Liver (tissue), 3 donors: ENCODE measurements around the gene CNTNAP3.
"Not testable (repeated sequence)": the region's sequence is repeated elsewhere in the genome, so short reads cannot be mapped to it uniquely, and the experiment has no call there.

Source experiments
- EGR1 ChIP-seq, 2 donors: IDR thresholded peaks; 2 replicates each; pipeline ENCODE4 v1.6.1; 2016 to 2018; ENCODE audit warnings: antibody characterized with exemption in 2 of 2, low read depth in 2 of 2
- FOXA1 ChIP-seq: IDR thresholded peaks from 2 replicates; pipeline ENCODE4 v1.6.1; 2016; ENCODE audit warnings: antibody characterized with exemption
- GABPA ChIP-seq, 2 donors: IDR thresholded peaks in 1 of 2; conservative IDR thresholded peaks in 1 of 2; 2 replicates each; pipeline ENCODE4 v1.6.1; 2016; ENCODE audit warnings: antibody characterized with exemption in 2 of 2, mild to moderate bottlenecking in 1 of 2, moderate library complexity in 1 of 2
- JUND ChIP-seq, 2 donors: IDR thresholded peaks; 2 replicates each; pipeline ENCODE4 v1.6.1; 2016; ENCODE audit warnings: antibody characterized with exemption in 2 of 2
- RAD21 ChIP-seq, 2 donors: IDR thresholded peaks; 2 replicates each; pipeline ENCODE4 v1.6.1; 2016; ENCODE audit warnings: antibody characterized with exemption in 2 of 2, mild to moderate bottlenecking in 2 of 2
- RXRA ChIP-seq, 2 donors: IDR thresholded peaks; 2 replicates each; pipeline ENCODE4 v1.6.1; 2017 to 2018; ENCODE audit warnings: antibody characterized with exemption in 2 of 2, mild to moderate bottlenecking in 1 of 2
- SP1 ChIP-seq: IDR thresholded peaks from 2 replicates; pipeline ENCODE4 v1.6.1; 2018; ENCODE audit warnings: antibody characterized with exemption, mild to moderate bottlenecking
- YY1 ChIP-seq: IDR thresholded peaks from 2 replicates; pipeline ENCODE4 v1.6.1; 2016; ENCODE audit warnings: antibody characterized with exemption, mild to moderate bottlenecking
- TF ChIP-seq, protein P1 (sequence below): fragments of 150-350 bp; IDR thresholded peaks from 2 replicates; pipeline ENCODE4 v1.5.1; 2017; ENCODE audit warnings: improper control_type of control experiment, low read depth, low read length; ENCODE audit not compliant: missing input control
- TF ChIP-seq, protein P2 (sequence below): IDR thresholded peaks from 2 replicates; pipeline ENCODE4 v1.6.1; 2016; ENCODE audit warnings: antibody characterized with exemption
- TF ChIP-seq, protein P3 (sequence below): IDR thresholded peaks from 2 replicates; pipeline ENCODE4 v1.6.1; 2016; ENCODE audit warnings: antibody characterized with exemption, mild to moderate bottlenecking
- donor health status: healthy.
- donor health status: healthy.

DNA sequence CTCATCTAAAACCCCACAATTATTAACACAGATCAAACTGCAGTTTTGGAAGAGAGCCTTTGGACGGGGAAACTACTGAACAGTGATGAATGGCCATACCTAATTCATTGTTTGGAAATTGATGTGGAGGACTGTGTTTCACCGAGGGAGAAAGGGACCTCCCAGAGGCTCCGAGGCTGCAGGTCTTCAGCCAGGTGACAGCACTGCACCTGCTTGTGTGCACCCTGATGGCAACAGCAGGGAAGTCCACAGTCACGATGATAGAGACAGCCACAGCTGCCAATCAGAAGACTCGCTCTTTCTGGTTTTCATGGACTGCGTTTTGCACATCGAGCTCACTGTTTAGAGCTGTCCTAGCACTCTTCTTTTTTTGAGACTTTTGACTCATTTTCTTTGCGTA lies 214.4 kb downstream of the CNTNAP3 start:
- not testable (repeated sequence) for TF ChIP-seq YY1; GABPA (IDR thresholded peaks at IDR 0.05 in 1 of 2, conservative IDR thresholded peaks at IDR 0.05 in 1 of 2); SP1; RAD21 (IDR thresholded peaks at IDR 0.05); JUND (IDR thresholded peaks at IDR 0.05); FOXA1; RXRA (IDR thresholded peaks at IDR 0.05); EGR1 (IDR thresholded peaks at IDR 0.05; ENCODE audit: low read depth in 2 of 2)
- TF ChIP-seq, protein P1, sequence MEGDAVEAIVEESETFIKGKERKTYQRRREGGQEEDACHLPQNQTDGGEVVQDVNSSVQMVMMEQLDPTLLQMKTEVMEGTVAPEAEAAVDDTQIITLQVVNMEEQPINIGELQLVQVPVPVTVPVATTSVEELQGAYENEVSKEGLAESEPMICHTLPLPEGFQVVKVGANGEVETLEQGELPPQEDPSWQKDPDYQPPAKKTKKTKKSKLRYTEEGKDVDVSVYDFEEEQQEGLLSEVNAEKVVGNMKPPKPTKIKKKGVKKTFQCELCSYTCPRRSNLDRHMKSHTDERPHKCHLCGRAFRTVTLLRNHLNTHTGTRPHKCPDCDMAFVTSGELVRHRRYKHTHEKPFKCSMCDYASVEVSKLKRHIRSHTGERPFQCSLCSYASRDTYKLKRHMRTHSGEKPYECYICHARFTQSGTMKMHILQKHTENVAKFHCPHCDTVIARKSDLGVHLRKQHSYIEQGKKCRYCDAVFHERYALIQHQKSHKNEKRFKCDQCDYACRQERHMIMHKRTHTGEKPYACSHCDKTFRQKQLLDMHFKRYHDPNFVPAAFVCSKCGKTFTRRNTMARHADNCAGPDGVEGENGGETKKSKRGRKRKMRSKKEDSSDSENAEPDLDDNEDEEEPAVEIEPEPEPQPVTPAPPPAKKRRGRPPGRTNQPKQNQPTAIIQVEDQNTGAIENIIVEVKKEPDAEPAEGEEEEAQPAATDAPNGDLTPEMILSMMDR, result not testable (repeated sequence)
- TF ChIP-seq, protein P2, sequence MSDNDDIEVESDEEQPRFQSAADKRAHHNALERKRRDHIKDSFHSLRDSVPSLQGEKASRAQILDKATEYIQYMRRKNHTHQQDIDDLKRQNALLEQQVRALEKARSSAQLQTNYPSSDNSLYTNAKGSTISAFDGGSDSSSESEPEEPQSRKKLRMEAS, result not testable (repeated sequence)
- TF ChIP-seq, protein P3, sequence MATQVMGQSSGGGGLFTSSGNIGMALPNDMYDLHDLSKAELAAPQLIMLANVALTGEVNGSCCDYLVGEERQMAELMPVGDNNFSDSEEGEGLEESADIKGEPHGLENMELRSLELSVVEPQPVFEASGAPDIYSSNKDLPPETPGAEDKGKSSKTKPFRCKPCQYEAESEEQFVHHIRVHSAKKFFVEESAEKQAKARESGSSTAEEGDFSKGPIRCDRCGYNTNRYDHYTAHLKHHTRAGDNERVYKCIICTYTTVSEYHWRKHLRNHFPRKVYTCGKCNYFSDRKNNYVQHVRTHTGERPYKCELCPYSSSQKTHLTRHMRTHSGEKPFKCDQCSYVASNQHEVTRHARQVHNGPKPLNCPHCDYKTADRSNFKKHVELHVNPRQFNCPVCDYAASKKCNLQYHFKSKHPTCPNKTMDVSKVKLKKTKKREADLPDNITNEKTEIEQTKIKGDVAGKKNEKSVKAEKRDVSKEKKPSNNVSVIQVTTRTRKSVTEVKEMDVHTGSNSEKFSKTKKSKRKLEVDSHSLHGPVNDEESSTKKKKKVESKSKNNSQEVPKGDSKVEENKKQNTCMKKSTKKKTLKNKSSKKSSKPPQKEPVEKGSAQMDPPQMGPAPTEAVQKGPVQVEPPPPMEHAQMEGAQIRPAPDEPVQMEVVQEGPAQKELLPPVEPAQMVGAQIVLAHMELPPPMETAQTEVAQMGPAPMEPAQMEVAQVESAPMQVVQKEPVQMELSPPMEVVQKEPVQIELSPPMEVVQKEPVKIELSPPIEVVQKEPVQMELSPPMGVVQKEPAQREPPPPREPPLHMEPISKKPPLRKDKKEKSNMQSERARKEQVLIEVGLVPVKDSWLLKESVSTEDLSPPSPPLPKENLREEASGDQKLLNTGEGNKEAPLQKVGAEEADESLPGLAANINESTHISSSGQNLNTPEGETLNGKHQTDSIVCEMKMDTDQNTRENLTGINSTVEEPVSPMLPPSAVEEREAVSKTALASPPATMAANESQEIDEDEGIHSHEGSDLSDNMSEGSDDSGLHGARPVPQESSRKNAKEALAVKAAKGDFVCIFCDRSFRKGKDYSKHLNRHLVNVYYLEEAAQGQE, result not testable (repeated sequence)
